CD4-positive, alpha-beta T cell treated with Interleukin-4 for 4 hours (primary cell): Measurements from ENCODE around the gene ANKRD30BL.
"Not testable (repeated sequence)": the region's sequence is repeated elsewhere in the genome, so short reads cannot be mapped to it uniquely, and the experiment has no call there.

ENCODE experiments used
- DNase-seq: peaks from one replicate; pipeline ENCODE4 v3.0.0-alpha.2; 2020

The ANKRD30BL gene

GRCh38 chr2:132161161-132162124, at the start of gene ANKRD30BL:
Gene ANKRD30BL, minus strand, starts transcription at chr2:132161952. Its CDS starts 247 bp downstream, at chr2:132161705.
- DNase-seq: not testable (repeated sequence)

DNA sequence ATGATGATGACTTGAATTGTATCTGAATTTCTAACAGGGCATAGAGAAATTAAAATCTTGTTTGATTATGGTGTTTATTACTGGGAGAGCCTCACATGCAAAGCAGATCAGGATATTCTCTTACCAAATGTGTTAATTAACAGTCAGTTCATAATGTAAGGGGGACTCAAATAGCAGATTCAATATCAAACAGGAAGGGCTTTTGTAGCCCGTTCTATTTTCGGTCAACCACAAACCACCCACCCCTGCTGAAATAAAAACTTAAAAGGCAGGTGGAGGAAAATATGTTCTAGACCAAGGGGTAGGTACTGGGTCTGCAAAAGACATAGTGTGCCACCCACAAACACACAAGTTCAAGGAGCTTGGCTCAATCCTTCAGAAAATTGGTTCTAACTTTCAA, 41.1 kb upstream of the ANKRD30BL start:
- not testable (repeated sequence) for DNase-seq

DNA sequence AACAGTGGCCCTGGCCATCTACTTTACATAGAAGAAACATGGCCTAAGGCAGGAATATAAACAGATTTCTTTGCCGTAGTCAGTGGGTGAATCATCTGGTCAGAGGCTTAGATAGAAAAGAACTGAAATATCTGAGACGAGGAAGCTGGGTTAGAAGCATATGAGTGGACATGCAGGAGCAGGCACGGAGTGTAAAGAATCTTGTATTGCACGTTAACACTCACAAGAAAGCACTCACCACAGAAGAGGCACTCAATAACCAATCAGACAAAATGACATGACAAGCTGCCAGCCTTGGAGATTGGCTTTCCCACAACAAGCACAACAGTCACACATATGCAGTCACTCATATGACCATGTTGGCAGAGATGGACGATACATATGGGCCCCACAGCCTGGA, 31.1 kb upstream of the ANKRD30BL start:
- DNase-seq: not testable (repeated sequence)

DNA sequence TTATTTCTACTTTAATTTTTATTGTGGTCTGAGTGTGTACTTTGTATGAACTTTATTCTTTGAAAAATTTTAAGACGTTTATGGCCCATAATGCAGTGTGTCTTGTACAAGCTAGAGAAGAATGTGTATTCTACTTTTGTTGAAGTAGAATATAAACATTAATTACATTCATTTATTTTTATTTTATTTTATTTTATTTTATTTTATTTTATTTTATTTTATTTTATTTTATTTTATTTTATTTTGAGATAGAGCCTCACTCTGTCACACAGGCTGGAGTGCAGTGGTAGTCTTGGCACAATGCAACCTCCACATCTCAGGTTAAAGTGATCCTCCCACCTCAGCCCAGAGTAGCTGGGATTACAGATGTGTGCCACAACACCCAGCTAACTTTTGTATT, 5.3 kb upstream of the ANKRD30BL start:
- DNase-seq: not testable (repeated sequence)

DNA sequence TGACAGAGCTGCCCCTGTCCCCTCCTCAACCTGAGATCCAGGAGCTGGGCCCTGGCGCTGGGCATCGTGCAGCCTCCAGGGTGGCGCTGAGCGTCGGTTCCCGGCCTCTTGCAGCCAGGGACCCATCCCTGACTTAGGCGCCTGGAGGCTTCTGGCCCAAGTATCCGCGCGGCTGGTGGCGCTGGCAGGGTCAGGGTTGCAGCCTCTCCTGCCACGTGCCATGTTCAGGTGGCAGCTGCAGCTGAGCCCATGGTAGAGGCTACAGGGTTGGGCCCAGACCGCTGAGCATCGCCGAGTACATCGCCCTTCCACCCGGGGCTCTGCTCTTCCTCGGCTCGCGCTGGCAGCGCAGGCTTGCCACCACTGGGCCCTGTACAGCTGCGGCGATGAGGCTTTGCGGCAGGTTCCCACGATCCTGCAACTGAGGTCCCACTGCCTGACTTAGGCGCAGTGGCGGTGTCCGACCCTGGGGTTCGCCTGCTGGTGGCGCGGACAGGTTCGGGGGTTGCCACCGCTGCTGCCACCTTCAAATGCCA, 441 bp upstream of the ANKRD30BL start:
- not testable (repeated sequence) for DNase-seq

- DNase-seq: peak; percentile 2
Observed at GRCh38 chr2:132146774-132147173, 15.0 kb downstream of the ANKRD30BL start.
